Panc1 (cell line): ENCODE results near the gene ITGB6. TPM values are rescaled to one million over a fixed set of nuclear protein-coding genes. Genes with fewer than 3 reads are reported as not detected.

ENCODE experiments used
- ATAC-seq: fragments of 200-7000 bp; cut with Tn5 transposase; 2 replicates; pipeline ENCODE4 v1.9.1; 2020; ENCODE audit warnings: mild to moderate bottlenecking, moderate library complexity
- BruUV-seq: library from RNA; stranded (reverse); fragments of 400-500 nt; replicated peaks from 2 replicates; lab custom pipeline; 2021; lab: Mats Ljungman, UMichigan
- CTCF ChIA-PET: fragments of 300-600 bp; sonication (Branson Sonifier 250); formaldehyde crosslinking; loops from one replicate; lab custom pipeline; 2022; ENCODE audit warnings: antibody characterized with exemption; lab: Charles Lee
- POLR2A ChIA-PET: fragments of 300-600 bp; sonication (Branson Sonifier 250); formaldehyde crosslinking; loops from one replicate; lab custom pipeline; 2022; ENCODE audit warnings: antibody characterized with exemption; lab: Charles Lee
- DNase-seq: peaks from one replicate; pipeline ENCODE4 v3.0.0-alpha.2; 2010; ENCODE audit warnings: low read depth, low spot score
- H3K27ac ChIP-seq: 2 replicates; pipeline ENCODE4 v1.5.1; 2011; ENCODE audit warnings: mild to moderate bottlenecking, low read length, inconsistent platforms
- H3K27me3 ChIP-seq: fragments of 200-500 bp; sonication (Bioruptor generic); 2 replicates; pipeline ENCODE4 v1.6.0; 2014; ENCODE audit warnings: low read length, inconsistent platforms; ENCODE audit not compliant: control insufficient read depth, insufficient read depth
- H3K36me3 ChIP-seq: fragments of 200-500 bp; sonication (Bioruptor generic); 2 replicates; pipeline ENCODE4 v1.5.1; 2014; ENCODE audit warnings: inconsistent platforms, mild to moderate bottlenecking, low read length, moderate library complexity; ENCODE audit not compliant: control insufficient read depth, insufficient read depth
- H3K4me1 ChIP-seq: 2 replicates; pipeline ENCODE4 v1.5.1; 2011; ENCODE audit warnings: inconsistent platforms, mild to moderate bottlenecking, low read length, moderate library complexity; ENCODE audit not compliant: control insufficient read depth, insufficient read depth
- H3K4me3 ChIP-seq, 2 experiments: 2 replicates each; pipeline ENCODE4 v1.5.1; 2011 to 2012; ENCODE audit warnings: low read depth in 2 of 2, low read length in 2 of 2, mild to moderate bottlenecking in 2 of 2, inconsistent platforms in 1 of 2, moderate library complexity in 1 of 2
- H3K9me3 ChIP-seq: fragments of 200-500 bp; sonication (Bioruptor generic); 2 replicates; pipeline ENCODE4 v1.5.1; 2014; ENCODE audit warnings: low read depth, mild to moderate bottlenecking, inconsistent platforms, low read length, moderate library complexity; ENCODE audit not compliant: control insufficient read depth, insufficient read depth
- POLR2AphosphoS5 ChIP-seq: IDR thresholded peaks from 2 replicates; pipeline ENCODE4 v1.6.1; 2012; ENCODE audit warnings: mild to moderate bottlenecking, low read depth, low read length, moderate library complexity
- SIN3A ChIP-seq: IDR thresholded peaks from 2 replicates; pipeline ENCODE4 v1.6.1; 2012; ENCODE audit warnings: low read depth, mild to moderate bottlenecking, low read length, moderate library complexity, borderline replicate concordance; ENCODE audit not compliant: insufficient read depth
- TCF7L2 ChIP-seq: IDR thresholded peaks from 2 replicates; pipeline ENCODE4 v1.6.1; 2011; ENCODE audit warnings: mild to moderate bottlenecking, low read depth, low read length, inconsistent platforms
- in situ Hi-C: cut with HindIII; loops from 2 replicates; pipeline ENCODE4 v1.10.0; 2016; ENCODE audit warnings: low sequenced_read_pairs, low pct_unique_long_range_greater_than_20kb
- intact Hi-C: fragments of 100-400 bp; cut with micrococcal nuclease; formaldehyde crosslinking; loops from one replicate; pipeline ENCODE4 v1.10.0; 2022; ENCODE audit not compliant: unreplicated experiment
- total RNA-seq: library from RNA; stranded (reverse); gene quantifications from one replicate; pipeline ENCODE4 v1.2.1, GENCODE V29; 2021; ENCODE audit not compliant: unreplicated experiment
- TF ChIP-seq, protein P1 (sequence below): fragments of 450-650 bp; IDR thresholded peaks from 2 replicates; pipeline ENCODE4 v1.5.1; 2017; ENCODE audit warnings: mild to moderate bottlenecking
- TF ChIP-seq, protein P2 (sequence below), 2 experiments: IDR thresholded peaks; 2 replicates each; pipeline ENCODE4 v1.6.1; 2011 to 2012; ENCODE audit warnings: low read depth in 2 of 2, control low read depth in 1 of 2, low read length in 1 of 2, mild to moderate bottlenecking in 1 of 2, moderate library complexity in 1 of 2; ENCODE audit not compliant: insufficient read depth in 1 of 2

The ITGB6 gene
- total RNA-seq, 1 experiment from 2014 or later = 0.08 TPM

DNA sequence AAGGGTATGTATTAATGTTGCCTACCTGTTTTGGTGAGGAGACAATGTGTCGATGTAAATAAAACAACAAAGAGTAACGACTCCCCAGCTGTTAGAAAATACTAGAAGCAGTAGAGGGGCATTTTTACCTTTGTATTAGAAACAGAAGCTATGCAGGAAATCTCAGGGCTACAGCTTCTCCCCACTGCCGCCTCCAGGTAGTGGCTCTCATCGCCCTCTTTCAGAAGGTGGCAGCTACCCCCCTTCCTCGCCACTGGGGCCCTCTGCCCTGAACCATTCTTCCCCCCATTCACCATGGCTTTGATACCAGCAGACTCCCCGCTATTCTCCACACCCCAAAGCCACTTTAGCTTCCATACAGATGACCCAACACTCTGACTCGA lies 144.4 kb downstream of the ITGB6 start:
- Histone ChIP-seq H3K4me1 (no peaks in the 10 kb centered on the region), H3K36me3 (no peaks in the 10 kb centered on the region), H3K9me3 (no peaks in the 10 kb centered on the region), H3K27me3 (peaks cover 2% of the 10 kb centered on the region; the same call in 1 of the 2 replicates), H3K27ac (no peak overlapping the region), H3K4me3 (no peak overlapping the region)
- no peak for TF ChIP-seq POLR2AphosphoS5
- TF ChIP-seq, protein P1, sequence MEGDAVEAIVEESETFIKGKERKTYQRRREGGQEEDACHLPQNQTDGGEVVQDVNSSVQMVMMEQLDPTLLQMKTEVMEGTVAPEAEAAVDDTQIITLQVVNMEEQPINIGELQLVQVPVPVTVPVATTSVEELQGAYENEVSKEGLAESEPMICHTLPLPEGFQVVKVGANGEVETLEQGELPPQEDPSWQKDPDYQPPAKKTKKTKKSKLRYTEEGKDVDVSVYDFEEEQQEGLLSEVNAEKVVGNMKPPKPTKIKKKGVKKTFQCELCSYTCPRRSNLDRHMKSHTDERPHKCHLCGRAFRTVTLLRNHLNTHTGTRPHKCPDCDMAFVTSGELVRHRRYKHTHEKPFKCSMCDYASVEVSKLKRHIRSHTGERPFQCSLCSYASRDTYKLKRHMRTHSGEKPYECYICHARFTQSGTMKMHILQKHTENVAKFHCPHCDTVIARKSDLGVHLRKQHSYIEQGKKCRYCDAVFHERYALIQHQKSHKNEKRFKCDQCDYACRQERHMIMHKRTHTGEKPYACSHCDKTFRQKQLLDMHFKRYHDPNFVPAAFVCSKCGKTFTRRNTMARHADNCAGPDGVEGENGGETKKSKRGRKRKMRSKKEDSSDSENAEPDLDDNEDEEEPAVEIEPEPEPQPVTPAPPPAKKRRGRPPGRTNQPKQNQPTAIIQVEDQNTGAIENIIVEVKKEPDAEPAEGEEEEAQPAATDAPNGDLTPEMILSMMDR = no peak
- TF ChIP-seq, protein P2, sequence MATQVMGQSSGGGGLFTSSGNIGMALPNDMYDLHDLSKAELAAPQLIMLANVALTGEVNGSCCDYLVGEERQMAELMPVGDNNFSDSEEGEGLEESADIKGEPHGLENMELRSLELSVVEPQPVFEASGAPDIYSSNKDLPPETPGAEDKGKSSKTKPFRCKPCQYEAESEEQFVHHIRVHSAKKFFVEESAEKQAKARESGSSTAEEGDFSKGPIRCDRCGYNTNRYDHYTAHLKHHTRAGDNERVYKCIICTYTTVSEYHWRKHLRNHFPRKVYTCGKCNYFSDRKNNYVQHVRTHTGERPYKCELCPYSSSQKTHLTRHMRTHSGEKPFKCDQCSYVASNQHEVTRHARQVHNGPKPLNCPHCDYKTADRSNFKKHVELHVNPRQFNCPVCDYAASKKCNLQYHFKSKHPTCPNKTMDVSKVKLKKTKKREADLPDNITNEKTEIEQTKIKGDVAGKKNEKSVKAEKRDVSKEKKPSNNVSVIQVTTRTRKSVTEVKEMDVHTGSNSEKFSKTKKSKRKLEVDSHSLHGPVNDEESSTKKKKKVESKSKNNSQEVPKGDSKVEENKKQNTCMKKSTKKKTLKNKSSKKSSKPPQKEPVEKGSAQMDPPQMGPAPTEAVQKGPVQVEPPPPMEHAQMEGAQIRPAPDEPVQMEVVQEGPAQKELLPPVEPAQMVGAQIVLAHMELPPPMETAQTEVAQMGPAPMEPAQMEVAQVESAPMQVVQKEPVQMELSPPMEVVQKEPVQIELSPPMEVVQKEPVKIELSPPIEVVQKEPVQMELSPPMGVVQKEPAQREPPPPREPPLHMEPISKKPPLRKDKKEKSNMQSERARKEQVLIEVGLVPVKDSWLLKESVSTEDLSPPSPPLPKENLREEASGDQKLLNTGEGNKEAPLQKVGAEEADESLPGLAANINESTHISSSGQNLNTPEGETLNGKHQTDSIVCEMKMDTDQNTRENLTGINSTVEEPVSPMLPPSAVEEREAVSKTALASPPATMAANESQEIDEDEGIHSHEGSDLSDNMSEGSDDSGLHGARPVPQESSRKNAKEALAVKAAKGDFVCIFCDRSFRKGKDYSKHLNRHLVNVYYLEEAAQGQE (IDR thresholded peaks at IDR 0.05; ENCODE audit: insufficient read depth in 1 of 2, low read depth in 2 of 2, low read length in 1 of 2) = no peak
- no peak for TF ChIP-seq SIN3A
- intact Hi-C loops (no loop called here), in situ Hi-C loops (no loop called here)
- ChIA-PET POLR2A (no interaction called here), CTCF (no interaction called here)
- no TSS peak for BruUV-seq
- ATAC-seq (no peak), DNase-seq (no peak)

DNA sequence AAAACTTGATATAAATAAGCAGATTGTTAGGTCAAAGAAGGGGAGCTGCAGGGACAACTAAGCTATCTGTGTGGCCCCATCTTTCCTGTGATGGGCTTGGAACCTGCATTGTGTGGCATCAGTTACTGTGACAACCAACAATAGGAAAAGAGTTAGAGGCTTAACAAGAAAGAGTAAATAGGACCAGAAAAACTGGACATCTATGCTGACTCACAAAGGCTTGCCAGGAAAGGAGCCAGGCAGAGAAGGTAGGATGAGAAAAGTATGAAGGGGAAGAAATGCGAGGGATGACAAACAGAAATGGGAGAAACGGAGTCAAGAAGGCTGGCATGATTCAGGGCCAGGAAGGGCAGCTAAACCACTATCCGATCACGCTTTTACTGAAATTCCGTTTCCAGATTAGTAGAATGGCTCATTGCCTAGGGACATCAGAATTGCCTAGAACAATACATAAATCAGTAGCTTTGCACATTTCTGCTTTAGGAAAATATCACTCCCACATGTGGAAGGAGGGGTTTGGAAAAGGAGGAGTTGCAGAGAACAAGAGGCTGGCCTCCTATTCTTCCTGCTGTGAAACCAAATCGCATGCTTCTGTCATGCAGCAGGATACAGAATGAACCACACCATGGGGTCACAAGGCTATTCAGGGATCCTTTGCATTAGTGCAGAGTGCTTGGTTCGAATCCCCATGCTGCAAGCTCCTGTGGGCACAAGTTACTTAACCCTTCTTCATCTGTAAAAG lies 144.9 kb downstream of the ITGB6 start:
- Histone ChIP-seq H3K36me3 (no peaks in the 10 kb centered on the region), H3K4me3 (no peak overlapping the region), H3K27ac (no peak overlapping the region), H3K9me3 (no peaks in the 10 kb centered on the region), H3K27me3 (peaks cover 2% of the 10 kb centered on the region; the same call in 1 of the 2 replicates), H3K4me1 (no peaks in the 10 kb centered on the region)
- no peak for DNase-seq
- TF ChIP-seq TCF7L2 (no peak), POLR2AphosphoS5 (no peak), SIN3A (no peak)
- TF ChIP-seq, protein P1 = no peak
- TF ChIP-seq, protein P2 (IDR thresholded peaks at IDR 0.05; ENCODE audit: insufficient read depth in 1 of 2, low read depth in 2 of 2, low read length in 1 of 2) = no peak
- no TSS peak for BruUV-seq
- ATAC-seq = no peak
- CTCF ChIA-PET = no interaction called here
- intact Hi-C loops (no loop called here), in situ Hi-C loops (no loop called here)
- POLR2A ChIA-PET = interaction anchor here (0.6 kb wide), 1 partner anchor 56 kb away, joined by 3 read pairs; no protein-coding TSS in a partner anchor
